ENCODE data around the gene MYCL.

The MYCL gene

GRCh38 chr1:39895731-39896480, 5.8 kb downstream of the MYCL start:
- no peak for TF ChIP-seq CTCF (conservative IDR thresholded peaks at IDR 0.05)
- no peak for TF ChIP-seq ZFX (IDR thresholded peaks at IDR 0.05)
- no peak overlapping the region for H3K27ac ChIP-seq

- no peak overlapping the region for H3K27ac ChIP-seq
- TF ChIP-seq ZFX (IDR thresholded peaks at IDR 0.05): no peak
- no peak for TF ChIP-seq CTCF (conservative IDR thresholded peaks at IDR 0.05)
Observed at GRCh38 chr1:39894884-39895495, 6.7 kb downstream of the MYCL start.

GRCh38 chr1:39892601-39893595, 8.8 kb downstream of the MYCL start:
- H3K27ac ChIP-seq: no peak overlapping the region
- TF ChIP-seq CTCF (conservative IDR thresholded peaks at IDR 0.05) (no peak), ZFX (IDR thresholded peaks at IDR 0.05) (no peak)

- H3K27ac ChIP-seq: no peak overlapping the region
- TF ChIP-seq CTCF (conservative IDR thresholded peaks at IDR 0.05): no peak
- TF ChIP-seq ZFX (IDR thresholded peaks at IDR 0.05): no peak
Observed at GRCh38 chr1:39890880-39891279, 10.8 kb downstream of the MYCL start.

GRCh38 chr1:39890273-39890672, 11.4 kb downstream of the MYCL start:
- no peak overlapping the region for H3K27ac ChIP-seq
- no peak for TF ChIP-seq ZFX (IDR thresholded peaks at IDR 0.05)
- no peak for TF ChIP-seq CTCF (conservative IDR thresholded peaks at IDR 0.05)

- no peak overlapping the region for H3K27ac ChIP-seq
- TF ChIP-seq CTCF (conservative IDR thresholded peaks at IDR 0.05) (no peak), ZFX (IDR thresholded peaks at IDR 0.05) (no peak)
Observed at GRCh38 chr1:39886757-39887231, 14.9 kb downstream of the MYCL start.

All from C4-2B (cell line).